HG02763 (cell line): ENCODE measurements around the gene ARHGAP15.
A peak's percentile ranks its signal among the peaks of the same experiment; 100 is the strongest.

ENCODE experiments used
- ATAC-seq: cut with Tn5 transposase; IDR thresholded peaks from one replicate; pipeline ENCODE4 v1.9.1; 2021; ENCODE audit warnings: mild to moderate bottlenecking, moderate library complexity; ENCODE audit not compliant: unreplicated experiment

The ARHGAP15 gene

GRCh38 chr2:143392358-143392757 lies 263.1 kb downstream of the ARHGAP15 start:
- no peak for ATAC-seq

- ATAC-seq = no peak
Observed at GRCh38 chr2:143394062-143394461, 264.8 kb downstream of the ARHGAP15 start.

GRCh38 chr2:143397884-143398614 lies 268.8 kb downstream of the ARHGAP15 start:
- ATAC-seq = no peak

- ATAC-seq = no peak
Observed at GRCh38 chr2:143398781-143399180, 269.6 kb downstream of the ARHGAP15 start.

GRCh38 chr2:143399631-143400069 lies 270.4 kb downstream of the ARHGAP15 start:
- no peak for ATAC-seq

GRCh38 chr2:143401861-143402260 lies 272.6 kb downstream of the ARHGAP15 start:
- ATAC-seq = no peak

GRCh38 chr2:143402451-143402850 lies 273.2 kb downstream of the ARHGAP15 start:
- no peak for ATAC-seq

- ATAC-seq = no peak
Observed at GRCh38 chr2:143410082-143410897, 281.1 kb downstream of the ARHGAP15 start.

- ATAC-seq = no peak
Observed at GRCh38 chr2:143415571-143415970, 286.4 kb downstream of the ARHGAP15 start.

GRCh38 chr2:143417428-143417827 lies 288.2 kb downstream of the ARHGAP15 start:
- no peak for ATAC-seq

- ATAC-seq = no peak
Observed at GRCh38 chr2:143420313-143420712, 291.1 kb downstream of the ARHGAP15 start.

- peak; percentile 86 for ATAC-seq
Observed at GRCh38 chr2:143422681-143423080, 293.5 kb downstream of the ARHGAP15 start.

GRCh38 chr2:143425896-143426295 lies 296.7 kb downstream of the ARHGAP15 start:
- no peak for ATAC-seq

GRCh38 chr2:143426296-143426695 lies 297.1 kb downstream of the ARHGAP15 start:
- ATAC-seq = no peak

- no peak for ATAC-seq
Observed at GRCh38 chr2:143428700-143429099, 299.5 kb downstream of the ARHGAP15 start.

- ATAC-seq = no peak
Observed at GRCh38 chr2:143429932-143430679, 300.9 kb downstream of the ARHGAP15 start.

GRCh38 chr2:143431316-143431715 lies 302.1 kb downstream of the ARHGAP15 start:
- no peak for ATAC-seq

GRCh38 chr2:143433251-143433650 lies 304.0 kb downstream of the ARHGAP15 start:
- ATAC-seq = no peak

- ATAC-seq = no peak
Observed at GRCh38 chr2:143433840-143434239, 304.6 kb downstream of the ARHGAP15 start.

- ATAC-seq = no peak
Observed at GRCh38 chr2:143434445-143434844, 305.2 kb downstream of the ARHGAP15 start.

- ATAC-seq = no peak
Observed at GRCh38 chr2:143435131-143435530, 305.9 kb downstream of the ARHGAP15 start.
